SK-N-SH (cell line): ENCODE results near the gene PRL. TPM values are rescaled to one million over a fixed set of nuclear protein-coding genes. Genes with fewer than 3 reads are reported as not detected.

Experiments used
- CTCF ChIA-PET: fragments of 300-600, 350-600 bp; formaldehyde crosslinking; extraction: SDS; loops from one replicate; lab custom pipeline; 2021; lab: Yijun Ruan, JAX
- POLR2A ChIA-PET: fragments of 350-600 bp; sonication (Branson Sonifier 250); formaldehyde crosslinking; extraction: SDS; loops from one replicate; lab custom pipeline; 2020; ENCODE audit warnings: antibody characterized with exemption, inconsistent platforms; lab: Yijun Ruan, JAX
- DNase-seq: peaks from one replicate; pipeline ENCODE4 v3.0.0; 2012
- H2AFZ ChIP-seq: fragments of 200-600 bp; sonication (generic); 2 replicates; pipeline ENCODE4 v1.8.1; 2016; ENCODE audit warnings: antibody characterized with exemption, mild to moderate bottlenecking, low read depth
- H3F3A ChIP-seq: fragments of 200-600 bp; sonication (generic); replicated peaks from 2 replicates; pipeline ENCODE3; 2016; ENCODE audit warnings: antibody characterized with exemption, mild to moderate bottlenecking; ENCODE audit not compliant: insufficient read depth
- H3K27ac ChIP-seq, 2 experiments: fragments of 200-500 bp in 1 of 2; fragments of 200-600 bp in 1 of 2; sonication (Bioruptor generic) in 1 of 2; sonication (generic), shearing (Covaris generic) in 1 of 2; 2 replicates each; pipeline versions ENCODE4 v1.5.1 to v1.6.1; 2014 to 2016; ENCODE audit warnings: low read depth in 2 of 2, inconsistent platforms in 1 of 2, low read length in 1 of 2, mild to moderate bottlenecking in 1 of 2, mixed read lengths in 1 of 2
- H3K27me3 ChIP-seq: fragments of 200-600 bp; sonication (generic), shearing (Covaris generic); 2 replicates; pipeline ENCODE4 v1.6.1; 2016; ENCODE audit warnings: mixed run types; ENCODE audit not compliant: insufficient read depth
- H3K36me3 ChIP-seq, 2 experiments: fragments of 200-500 bp in 1 of 2; fragments of 200-600 bp in 1 of 2; sonication (Bioruptor generic) in 1 of 2; sonication (generic) in 1 of 2; replicated peaks in 1 of 2; 2 replicates each; pipeline versions ENCODE3 to v1.5.1; 2014 to 2016; ENCODE audit warnings: low read length in 1 of 2, mild to moderate bottlenecking in 1 of 2; ENCODE audit not compliant: insufficient read depth in 2 of 2, control insufficient read depth in 1 of 2
- H3K4me1 ChIP-seq, 2 experiments: fragments of 200-500 bp in 1 of 2; fragments of 200-600 bp in 1 of 2; sonication (Bioruptor generic) in 1 of 2; sonication (generic), shearing (Covaris generic) in 1 of 2; 2 replicates each; pipeline versions ENCODE4 v1.5.1 to v1.6.1; 2014 to 2016; ENCODE audit warnings: low read depth in 1 of 2, low read length in 1 of 2, mixed run types in 1 of 2; ENCODE audit not compliant: insufficient read depth in 2 of 2, control insufficient read depth in 1 of 2
- H3K4me2 ChIP-seq: fragments of 200-600 bp; sonication (generic), shearing (Covaris generic); 2 replicates; pipeline ENCODE4 v1.6.1; 2017; ENCODE audit warnings: mixed run types
- H3K4me3 ChIP-seq, 2 experiments: fragments of 200-500 bp in 1 of 2; fragments of 200-600 bp in 1 of 2; sonication (Bioruptor generic) in 1 of 2; sonication (generic), shearing (Covaris generic) in 1 of 2; 2 replicates each; pipeline versions ENCODE4 v1.5.1 to v1.8.1; 2014 to 2016; ENCODE audit warnings: low read depth in 2 of 2, inconsistent platforms in 1 of 2, low read length in 1 of 2, mild to moderate bottlenecking in 1 of 2, mixed read lengths in 1 of 2, moderate library complexity in 1 of 2
- H3K79me2 ChIP-seq: fragments of 200-600 bp; sonication (generic); 2 replicates; pipeline ENCODE4 v1.8.1; 2017; ENCODE audit warnings: mild to moderate bottlenecking; ENCODE audit not compliant: insufficient read depth
- H3K9ac ChIP-seq: fragments of 200-600 bp; sonication (generic); 2 replicates; pipeline ENCODE4 v1.6.1; 2017; ENCODE audit warnings: mixed run types
- H3K9me2 ChIP-seq: fragments of 200-600 bp; sonication (generic); 2 replicates; pipeline ENCODE4 v1.6.1; 2017; ENCODE audit warnings: mixed run types
- H3K9me3 ChIP-seq: fragments of 200-600 bp; sonication (generic); 2 replicates; pipeline ENCODE4 v1.6.1; 2017; ENCODE audit warnings: mixed run types, mild to moderate bottlenecking, moderate library complexity
- H4K20me1 ChIP-seq: fragments of 200-600 bp; sonication (generic); 2 replicates; pipeline ENCODE4 v1.6.1; 2017; ENCODE audit warnings: mild to moderate bottlenecking, mixed run types; ENCODE audit not compliant: insufficient read depth
- CHD2 ChIP-seq: fragments of 150-350 bp; IDR thresholded peaks from 2 replicates; pipeline ENCODE4 v1.6.1; 2018; ENCODE audit warnings: low read length; ENCODE audit not compliant: partially characterized antibody
- ELF1 ChIP-seq: IDR thresholded peaks from 2 replicates; pipeline ENCODE4 v1.4.0; 2012
- FOSL2 ChIP-seq: IDR thresholded peaks from 2 replicates; pipeline ENCODE4 v1.4.0; 2012; ENCODE audit warnings: low read depth, mild to moderate bottlenecking, moderate library complexity, borderline replicate concordance
- FOXJ3 ChIP-seq: sonication (generic); formaldehyde crosslinking; IDR thresholded peaks from 2 replicates; pipeline ENCODE4 v1.5.1; 2020; ENCODE audit warnings: mild to moderate bottlenecking, missing genetic modification reagents
- FOXM1 ChIP-seq: IDR thresholded peaks from 2 replicates; pipeline ENCODE4 v1.4.0; 2012; ENCODE audit warnings: low read depth, mild to moderate bottlenecking
- GABPA ChIP-seq: IDR thresholded peaks from 2 replicates; pipeline ENCODE4 v1.4.0; 2012; ENCODE audit warnings: low read depth, mild to moderate bottlenecking
- IRF3 ChIP-seq: fragments of 150-350 bp; IDR thresholded peaks from 2 replicates; pipeline ENCODE4 v1.6.1; 2016; ENCODE audit warnings: mild to moderate bottlenecking, low read depth, low read length
- JUND ChIP-seq: IDR thresholded peaks from 2 replicates; pipeline ENCODE4 v1.4.0; 2012
- MAX ChIP-seq: IDR thresholded peaks from 2 replicates; pipeline ENCODE4 v1.4.0; 2012; ENCODE audit warnings: low read depth
- MEF2A ChIP-seq: IDR thresholded peaks from 2 replicates; pipeline ENCODE4 v1.4.0; 2012; ENCODE audit warnings: low read depth, borderline replicate concordance
- NFIC ChIP-seq: IDR thresholded peaks from 2 replicates; pipeline ENCODE4 v1.4.0; 2012; ENCODE audit warnings: borderline replicate concordance
- POLR2AphosphoS5 ChIP-seq: IDR thresholded peaks from 2 replicates; pipeline ENCODE4 v1.6.1; 2012; ENCODE audit warnings: low read depth, low read length
- REST ChIP-seq: IDR thresholded peaks from 2 replicates; pipeline ENCODE4 v1.6.1; 2012; ENCODE audit warnings: mild to moderate bottlenecking, low read depth, low read length, moderate library complexity
- RFX5 ChIP-seq: IDR thresholded peaks from 2 replicates; pipeline ENCODE4 v1.6.1; 2012; ENCODE audit warnings: mild to moderate bottlenecking, improper control_type of control experiment, low read length
- RXRA ChIP-seq: IDR thresholded peaks from 2 replicates; pipeline ENCODE4 v1.4.0; 2012; ENCODE audit warnings: low read depth, mild to moderate bottlenecking, borderline replicate concordance
- SIN3A ChIP-seq: IDR thresholded peaks from 2 replicates; pipeline ENCODE4 v1.6.1; 2012; ENCODE audit warnings: low read depth, mild to moderate bottlenecking, low read length, moderate library complexity, borderline replicate concordance
- SMC3 ChIP-seq: IDR thresholded peaks from 2 replicates; pipeline ENCODE4 v1.6.1; 2012; ENCODE audit warnings: low read depth, low read length, improper control_type of control experiment
- TEAD4 ChIP-seq: IDR thresholded peaks from 2 replicates; pipeline ENCODE4 v1.4.0; 2012; ENCODE audit warnings: mild to moderate bottlenecking, borderline replicate concordance; ENCODE audit not compliant: insufficient read depth
- USF1 ChIP-seq: IDR thresholded peaks from 2 replicates; pipeline ENCODE4 v1.4.0; 2012; ENCODE audit warnings: low read depth, borderline replicate concordance
- USF2 ChIP-seq: fragments of 150-350 bp; IDR thresholded peaks from 2 replicates; pipeline ENCODE4 v1.6.1; 2017; ENCODE audit warnings: antibody characterized with exemption, low read length, low read depth, borderline replicate concordance
- YY1 ChIP-seq: IDR thresholded peaks from 2 replicates; pipeline ENCODE4 v1.4.0; 2012; ENCODE audit warnings: low read depth, mild to moderate bottlenecking
- WGBS: methylation state at CpG from one replicate; pipeline ENCODE4 v1.1.6; 2017; ENCODE audit warnings: low lambda C conversion rate; 5-methylcytosine and 5-hydroxymethylcytosine counted together
- polyA plus RNA-seq, 3 experiments: library from polyadenylated mRNA; depleted of rRNA; stranded (reverse); fragments of >200 nt; gene quantifications; 2 replicates each; pipeline ENCODE4 v1.2.3, GENCODE V29; 2012

The PRL gene
- polyA plus RNA-seq, 1 of the 3 experiments (the other 2 are of a cell fraction) = not detected

GRCh38 chr6:22290045-22290444, 6.8 kb downstream of the PRL start:
- Histone ChIP-seq H3F3A (no peaks in the 10 kb centered on the region), H3K4me1 (peaks cover 0 to 6% of the 10 kb centered on the region in 2 experiments; a peak in 2 of 4 replicates), H4K20me1 (no peaks in the 10 kb centered on the region), H3K36me3 (no peaks in the 10 kb centered on the region), H3K27me3 (no peaks in the 10 kb centered on the region), H3K27ac (no peak overlapping the region), H3K9ac (no peak overlapping the region), H2AFZ (no peak overlapping the region), H3K4me3 (no peak overlapping the region)
- CTCF ChIA-PET = no interaction called here
- no peak for DNase-seq
- WGBS = 92% methylated on average over 8 of the region's 8 CpGs
- no peak for TF ChIP-seq RXRA
- no peak for TF ChIP-seq USF2
- TF ChIP-seq MAX = no peak
- TF ChIP-seq IRF3 = no peak
- TF ChIP-seq JUND = no peak
- TF ChIP-seq FOSL2 = no peak
- TF ChIP-seq TEAD4 = no peak
- TF ChIP-seq, all 33 proteins: peak for 0
- Histone ChIP-seq H3K4me2 (no peak overlapping the region), H3K9me3 (no peaks in the 10 kb centered on the region), H3K9me2 (no peaks in the 10 kb centered on the region), H3K79me2 (no peaks in the 10 kb centered on the region)
- POLR2A ChIA-PET = no interaction called here

- DNase-seq = no peak
- POLR2A ChIA-PET = no interaction called here
- CTCF ChIA-PET = no interaction called here
- H4K20me1 ChIP-seq = no peaks in the 10 kb centered on the region
- no peak overlapping the region for H3K9ac ChIP-seq
- no peaks in the 10 kb centered on the region for H3K36me3 ChIP-seq
- no peaks in the 10 kb centered on the region for H3K27me3 ChIP-seq
- no peak overlapping the region for H3K4me3 ChIP-seq
- H3K79me2 ChIP-seq = no peaks in the 10 kb centered on the region
- no peaks in the 10 kb centered on the region for H3K9me3 ChIP-seq
- WGBS = 92% methylated on average over 18 of the region's 18 CpGs
- no peaks in the 10 kb centered on the region; a peak in 1 of 4 replicates for H3K4me1 ChIP-seq
- H3K4me2 ChIP-seq = no peak overlapping the region
- no peaks in the 10 kb centered on the region for H3F3A ChIP-seq
- H3K27ac ChIP-seq = no peak overlapping the region
- no peaks in the 10 kb centered on the region for H3K9me2 ChIP-seq
- no peak overlapping the region for H2AFZ ChIP-seq
- TF ChIP-seq SIN3A (no peak), IRF3 (no peak), POLR2AphosphoS5 (no peak), MAX (no peak), CHD2 (no peak), ELF1 (no peak), REST (no peak), MEF2A (no peak), FOXJ3 (CRISPR knock-in tag) (no peak), TEAD4 (no peak), JUND (no peak), YY1 (no peak), FOXM1 (no peak), SMC3 (no peak), USF1 (no peak), NFIC (no peak), GABPA (no peak), RFX5 (no peak)
These were observed 8.1 kb downstream of the PRL start for GRCh38 chr6:22288721-22289120.
